ENCODE data around the gene SOX6. TPM values are rescaled to one million over a fixed set of nuclear protein-coding genes. Genes with fewer than 3 reads are reported as not detected.

SOX6 gene
- total RNA-seq, 6 experiments from 2014 or later: 3.3 to 16.1 (median 7.8) TPM

DNA sequence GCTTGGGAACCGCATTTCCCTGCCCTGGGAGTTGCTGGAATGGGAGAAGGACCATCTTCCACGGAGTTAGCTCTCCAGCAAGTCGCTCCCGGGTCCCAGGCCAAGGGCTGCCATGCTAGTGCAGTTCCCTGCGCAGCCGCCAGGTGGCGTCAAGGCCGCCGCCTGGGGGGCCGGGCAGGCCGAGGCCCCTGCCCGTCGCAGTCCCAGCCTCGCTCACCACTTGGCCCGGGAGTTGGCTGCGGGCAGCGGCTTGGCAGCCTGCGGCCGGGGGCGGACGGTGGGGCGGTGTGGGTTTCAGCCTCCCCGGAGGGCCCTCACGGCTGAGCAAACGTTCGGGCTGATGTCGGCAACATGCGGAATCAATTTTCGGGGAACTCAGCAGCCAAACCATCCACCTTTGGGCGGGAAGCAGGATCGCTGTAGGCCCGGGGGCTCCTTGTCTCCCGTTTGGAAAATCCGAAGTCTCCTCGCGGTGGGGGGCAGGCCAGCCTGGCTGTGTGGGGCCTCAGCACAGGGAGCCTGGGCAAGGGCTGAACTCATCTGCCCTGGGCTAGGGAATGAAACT, 415.1 kb downstream of the SOX6 start:
- Histone ChIP-seq H3K4me3 (peak overlapping the region in 1 of 3 donors; percentile 36), H3K27ac (no peak overlapping the region), H3K36me3 (no peaks in the 10 kb centered on the region), H3K4me1 (peaks cover 0 to 6% (median 0%) of the 10 kb centered on the region in 4 donors), H3K27me3 (no peaks in the 10 kb centered on the region), H3K9me3 (no peaks in the 10 kb centered on the region)
- TF ChIP-seq, protein P1, sequence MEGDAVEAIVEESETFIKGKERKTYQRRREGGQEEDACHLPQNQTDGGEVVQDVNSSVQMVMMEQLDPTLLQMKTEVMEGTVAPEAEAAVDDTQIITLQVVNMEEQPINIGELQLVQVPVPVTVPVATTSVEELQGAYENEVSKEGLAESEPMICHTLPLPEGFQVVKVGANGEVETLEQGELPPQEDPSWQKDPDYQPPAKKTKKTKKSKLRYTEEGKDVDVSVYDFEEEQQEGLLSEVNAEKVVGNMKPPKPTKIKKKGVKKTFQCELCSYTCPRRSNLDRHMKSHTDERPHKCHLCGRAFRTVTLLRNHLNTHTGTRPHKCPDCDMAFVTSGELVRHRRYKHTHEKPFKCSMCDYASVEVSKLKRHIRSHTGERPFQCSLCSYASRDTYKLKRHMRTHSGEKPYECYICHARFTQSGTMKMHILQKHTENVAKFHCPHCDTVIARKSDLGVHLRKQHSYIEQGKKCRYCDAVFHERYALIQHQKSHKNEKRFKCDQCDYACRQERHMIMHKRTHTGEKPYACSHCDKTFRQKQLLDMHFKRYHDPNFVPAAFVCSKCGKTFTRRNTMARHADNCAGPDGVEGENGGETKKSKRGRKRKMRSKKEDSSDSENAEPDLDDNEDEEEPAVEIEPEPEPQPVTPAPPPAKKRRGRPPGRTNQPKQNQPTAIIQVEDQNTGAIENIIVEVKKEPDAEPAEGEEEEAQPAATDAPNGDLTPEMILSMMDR (IDR thresholded peaks at IDR 0.05): peak; percentile 89 to 98 (median 91)
- TF ChIP-seq POLR2A (IDR thresholded peaks at IDR 0.05): no peak
- peak; percentile 84 to 87 (median 86) for ATAC-seq
- intact Hi-C loops (cut with DNase I): no loop called here
- no CpG with 5 or more reads among the region's 36 CpGs for WGBS (ENCODE audit: insufficient coverage, low coverage, low lambda C conversion rate, missing lambda C conversion rate)
- DNase-seq: peak in 2 of 3 donors; percentile 61 to 63

DNA sequence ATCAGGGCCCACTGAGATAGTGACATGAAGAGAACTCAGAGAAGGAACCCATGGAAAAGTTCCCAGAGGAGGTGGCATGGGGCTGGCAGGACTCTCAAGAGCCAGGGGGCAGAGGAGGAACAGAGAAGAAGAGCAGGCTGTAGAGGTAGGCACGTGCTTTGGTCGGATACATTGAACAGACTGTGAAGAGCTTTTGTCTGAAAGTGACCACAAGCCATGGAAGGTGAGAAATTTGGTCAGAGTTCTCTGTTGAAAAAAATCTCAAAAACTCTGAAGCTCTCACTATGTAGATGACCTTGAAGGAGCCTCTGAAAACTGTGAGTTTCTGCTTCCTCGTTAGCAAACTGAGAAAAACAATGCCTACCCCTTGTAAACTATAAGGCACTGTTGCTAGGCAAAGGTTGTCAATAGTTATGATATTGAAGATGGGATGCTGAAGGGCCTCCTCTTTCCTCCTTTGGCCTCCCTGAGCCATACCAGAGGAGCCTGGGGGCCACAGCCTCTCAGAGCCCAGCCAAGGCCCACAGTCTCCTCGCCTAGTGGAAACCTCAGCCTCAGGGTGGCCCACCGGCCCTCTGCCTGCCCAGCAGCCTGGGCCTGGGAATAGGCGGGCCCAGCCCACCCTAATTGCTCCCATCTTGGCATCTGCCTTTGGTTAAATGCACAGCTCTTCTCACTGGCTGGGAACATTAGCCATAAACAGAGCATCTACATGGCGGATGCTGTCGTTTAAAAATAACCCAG, 415.7 kb downstream of the SOX6 start:
- ATAC-seq (no peak), DNase-seq (no peak)
- no peaks in the 10 kb centered on the region for H3K27me3 ChIP-seq
- peaks cover 0 to 6% (median 0%) of the 10 kb centered on the region in 4 donors for H3K4me1 ChIP-seq
- 100% methylated on average over 3 of the region's 8 CpGs for WGBS (ENCODE audit: insufficient coverage, low coverage, low lambda C conversion rate, missing lambda C conversion rate)
- TF ChIP-seq POLR2A (IDR thresholded peaks at IDR 0.05): no peak
- TF ChIP-seq, protein P1 (IDR thresholded peaks at IDR 0.05): no peak
- H3K4me3 ChIP-seq: no peak overlapping the region
- no peaks in the 10 kb centered on the region for H3K36me3 ChIP-seq
- intact Hi-C loops (cut with DNase I): no loop called here
- no peak overlapping the region for H3K27ac ChIP-seq
- H3K9me3 ChIP-seq: no peaks in the 10 kb centered on the region

DNA sequence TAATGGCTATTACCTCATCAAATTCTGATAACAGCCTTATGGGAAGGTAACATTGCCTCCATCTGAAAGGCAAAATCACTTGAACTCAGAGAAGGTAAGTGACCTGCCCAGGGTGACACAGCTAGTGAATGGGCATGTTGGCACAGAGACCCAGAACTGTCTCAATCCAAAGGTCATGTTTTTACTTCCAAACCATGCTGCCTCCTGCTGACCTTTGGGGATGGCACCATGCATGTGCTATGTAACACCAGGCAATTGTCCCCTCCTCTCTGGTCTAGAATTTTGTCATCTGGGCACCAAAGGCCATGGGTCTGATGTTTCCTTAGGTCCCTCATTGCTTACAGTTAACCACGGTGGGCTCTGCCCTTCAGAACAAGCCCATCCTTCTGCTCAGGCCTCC, 417.4 kb downstream of the SOX6 start:
- intact Hi-C loops (cut with DNase I): no loop called here
- Histone ChIP-seq H3K27ac (no peak overlapping the region), H3K27me3 (no peaks in the 10 kb centered on the region), H3K9me3 (no peaks in the 10 kb centered on the region), H3K4me3 (no peak overlapping the region), H3K36me3 (no peaks in the 10 kb centered on the region), H3K4me1 (peaks cover 0 to 6% (median 0%) of the 10 kb centered on the region in 4 donors)
- TF ChIP-seq, protein P1 (IDR thresholded peaks at IDR 0.05): peak in 1 of 4 donors; percentile 5
- no peak for TF ChIP-seq POLR2A (IDR thresholded peaks at IDR 0.05)
- 100% methylated on average over 1 of the region's 1 CpG for WGBS (ENCODE audit: insufficient coverage, low coverage, low lambda C conversion rate, missing lambda C conversion rate)
- ATAC-seq (peak; percentile 30 to 74 (median 62)), DNase-seq (no peak)

DNA sequence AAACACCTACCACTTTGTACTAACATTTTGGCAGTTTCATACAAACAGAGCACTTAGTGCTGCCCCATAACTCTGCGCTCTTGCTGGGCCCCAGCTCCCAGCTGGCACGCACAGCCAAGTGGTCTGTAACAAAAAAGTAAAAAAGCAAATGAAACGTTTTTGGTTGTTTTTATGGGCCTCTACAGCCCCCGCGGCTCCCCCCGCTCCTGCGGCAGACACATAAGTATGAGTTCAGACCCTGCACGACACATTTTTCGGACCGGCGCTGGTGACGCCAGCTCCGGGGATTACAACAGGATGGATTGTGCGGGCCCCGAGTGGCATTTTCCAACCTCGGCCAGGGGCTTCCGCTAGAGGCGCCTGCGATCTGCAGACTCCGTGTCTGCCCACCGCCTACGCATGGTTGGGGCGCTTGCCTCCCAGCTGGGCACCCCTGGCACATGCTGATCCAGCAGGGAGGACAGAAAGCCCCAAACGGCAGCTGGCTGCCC, 418.2 kb downstream of the SOX6 start:
- no peaks in the 10 kb centered on the region for H3K27me3 ChIP-seq
- ATAC-seq (no peak), DNase-seq (no peak)
- intact Hi-C loops (cut with DNase I): no loop called here
- TF ChIP-seq, protein P1 (IDR thresholded peaks at IDR 0.05): no peak
- TF ChIP-seq POLR2A (IDR thresholded peaks at IDR 0.05): no peak
- no peaks in the 10 kb centered on the region for H3K36me3 ChIP-seq
- no peak overlapping the region for H3K4me3 ChIP-seq
- WGBS (ENCODE audit: insufficient coverage, low coverage, low lambda C conversion rate, missing lambda C conversion rate): 93% methylated on average over 19 of the region's 24 CpGs
- no peaks in the 10 kb centered on the region for H3K9me3 ChIP-seq
- peaks cover 0 to 13% (median 0%) of the 10 kb centered on the region in 4 donors for H3K4me1 ChIP-seq
- no peak overlapping the region for H3K27ac ChIP-seq

All from right lobe of liver (tissue), 6 donors.